Measurements from ENCODE around the gene LRP11.

- TF ChIP-seq, protein P1, sequence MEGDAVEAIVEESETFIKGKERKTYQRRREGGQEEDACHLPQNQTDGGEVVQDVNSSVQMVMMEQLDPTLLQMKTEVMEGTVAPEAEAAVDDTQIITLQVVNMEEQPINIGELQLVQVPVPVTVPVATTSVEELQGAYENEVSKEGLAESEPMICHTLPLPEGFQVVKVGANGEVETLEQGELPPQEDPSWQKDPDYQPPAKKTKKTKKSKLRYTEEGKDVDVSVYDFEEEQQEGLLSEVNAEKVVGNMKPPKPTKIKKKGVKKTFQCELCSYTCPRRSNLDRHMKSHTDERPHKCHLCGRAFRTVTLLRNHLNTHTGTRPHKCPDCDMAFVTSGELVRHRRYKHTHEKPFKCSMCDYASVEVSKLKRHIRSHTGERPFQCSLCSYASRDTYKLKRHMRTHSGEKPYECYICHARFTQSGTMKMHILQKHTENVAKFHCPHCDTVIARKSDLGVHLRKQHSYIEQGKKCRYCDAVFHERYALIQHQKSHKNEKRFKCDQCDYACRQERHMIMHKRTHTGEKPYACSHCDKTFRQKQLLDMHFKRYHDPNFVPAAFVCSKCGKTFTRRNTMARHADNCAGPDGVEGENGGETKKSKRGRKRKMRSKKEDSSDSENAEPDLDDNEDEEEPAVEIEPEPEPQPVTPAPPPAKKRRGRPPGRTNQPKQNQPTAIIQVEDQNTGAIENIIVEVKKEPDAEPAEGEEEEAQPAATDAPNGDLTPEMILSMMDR (conservative IDR thresholded peaks at IDR 0.05; ENCODE audit: low read length), result no peak
- TF ChIP-seq EZH2phosphoT487 (IDR thresholded peaks at IDR 0.05; ENCODE audit: borderline replicate concordance), result no peak
These were observed 21.8 kb downstream of the LRP11 start for GRCh38 chr6:149842331-149842730.
